HG03175 (cell line): Measurements from ENCODE around the gene MIPEP.

Source experiments
- ATAC-seq: cut with Tn5 transposase; IDR thresholded peaks from one replicate; pipeline ENCODE4 v1.9.1; 2021; ENCODE audit warnings: mild to moderate bottlenecking, moderate library complexity; ENCODE audit not compliant: unreplicated experiment

Gene MIPEP

DNA sequence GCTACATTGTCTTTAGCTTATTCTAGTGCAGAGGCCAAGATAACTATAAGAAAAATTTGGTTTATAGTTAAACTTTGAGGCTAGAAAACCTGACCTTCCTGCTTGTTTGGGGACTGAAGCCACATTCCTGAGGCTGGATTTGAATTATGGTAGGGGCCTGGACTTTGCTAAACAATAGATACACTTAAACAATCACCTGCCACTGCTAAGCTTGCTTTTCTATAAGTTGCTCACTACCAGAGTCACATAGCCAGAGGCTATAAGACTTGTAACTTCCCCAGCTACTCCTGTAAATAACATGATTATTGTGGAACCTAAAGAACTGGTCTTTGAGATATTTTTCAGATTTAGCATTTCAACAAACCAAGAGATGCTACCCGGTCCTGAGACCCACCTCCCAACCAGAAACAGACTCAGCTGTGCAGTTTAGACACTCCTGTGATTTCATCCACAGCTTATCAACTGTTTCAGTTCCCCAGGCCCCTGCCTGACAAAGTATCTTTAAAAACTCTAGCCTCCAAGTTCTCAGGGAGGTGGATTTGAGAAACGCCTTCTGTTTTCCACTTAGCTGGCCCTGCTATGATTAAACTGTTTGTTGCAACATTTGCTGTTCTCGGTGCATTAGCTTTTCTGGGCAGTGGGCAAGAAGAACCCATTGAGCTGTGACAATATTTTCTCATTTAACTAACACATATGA is 77.7 kb downstream of the MIPEP start:
- ATAC-seq: no peak

DNA sequence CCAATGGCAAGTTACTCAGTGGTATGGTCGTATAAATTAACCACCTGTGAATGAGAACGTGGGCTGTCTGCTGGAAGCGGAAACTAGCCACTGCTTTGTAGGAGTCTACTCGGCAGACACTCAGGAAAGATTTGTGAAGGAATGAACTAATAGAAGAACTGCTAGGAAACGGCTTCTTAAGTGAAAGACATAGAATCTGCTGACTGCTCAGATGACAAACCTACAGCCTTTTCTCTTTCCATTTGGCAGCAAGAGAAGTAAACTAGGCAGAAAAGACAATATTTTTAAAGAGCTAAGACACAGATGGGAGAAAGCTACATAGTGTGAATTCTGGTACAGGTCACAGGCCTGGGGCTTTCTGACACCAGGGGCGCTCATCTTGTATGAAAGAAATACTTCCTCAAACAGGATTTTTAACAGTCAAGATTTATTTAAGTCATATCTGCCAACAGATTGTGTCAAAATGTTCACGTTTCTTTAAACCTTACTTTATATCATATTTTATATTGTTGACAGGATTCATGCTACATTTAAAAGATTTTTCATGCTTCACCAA is 78.4 kb downstream of the MIPEP start:
- no peak for ATAC-seq

DNA sequence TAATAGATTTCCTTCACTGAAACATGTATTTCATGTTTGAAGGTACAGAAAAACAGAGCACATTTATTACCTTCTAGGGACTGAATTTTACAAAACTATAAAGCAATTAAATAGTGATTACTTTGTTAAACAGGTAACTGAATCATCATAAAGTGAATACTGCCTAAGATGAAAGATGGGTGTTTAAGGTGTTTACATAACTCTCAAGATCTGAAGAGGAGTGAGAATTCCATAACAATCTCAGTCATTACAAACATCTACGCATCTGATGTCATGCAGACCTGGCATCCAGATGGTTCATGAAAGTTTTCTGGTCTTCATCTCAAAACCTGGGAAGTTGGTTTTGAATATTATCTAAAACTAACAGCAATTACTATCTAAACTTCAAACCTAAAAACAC is 80.4 kb downstream of the MIPEP start:
- no peak for ATAC-seq

DNA sequence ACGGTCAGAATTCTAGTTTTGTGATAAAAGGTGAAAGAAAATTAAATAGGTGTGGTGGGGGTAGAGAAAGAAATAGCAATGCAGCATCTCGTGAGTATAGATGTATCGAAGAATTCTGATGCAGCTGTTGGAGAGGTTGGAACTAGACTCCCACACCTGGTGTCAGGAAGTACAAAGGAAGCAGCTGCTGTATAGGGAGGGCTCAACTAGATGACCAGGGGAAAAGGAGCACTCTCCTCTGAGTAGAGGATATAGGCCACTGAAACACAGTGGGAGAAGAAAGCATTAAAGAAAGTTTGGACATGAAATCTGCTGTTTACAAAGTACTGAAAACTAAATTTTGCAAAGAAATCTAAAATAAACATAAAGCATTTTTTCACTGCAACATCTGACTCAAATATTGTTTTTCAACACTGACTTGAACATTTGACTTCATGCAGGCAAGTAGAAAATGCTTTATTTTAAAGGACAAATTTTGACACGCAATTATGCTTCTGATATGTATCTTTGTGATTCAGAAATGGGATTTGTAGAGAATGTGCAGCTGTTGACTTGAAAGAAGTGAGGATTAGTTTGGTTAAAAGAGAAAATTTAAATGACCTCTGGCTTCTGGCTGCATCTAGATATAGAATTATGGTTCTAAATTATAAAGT is 82.2 kb downstream of the MIPEP start:
- peak; percentile 10 for ATAC-seq

DNA sequence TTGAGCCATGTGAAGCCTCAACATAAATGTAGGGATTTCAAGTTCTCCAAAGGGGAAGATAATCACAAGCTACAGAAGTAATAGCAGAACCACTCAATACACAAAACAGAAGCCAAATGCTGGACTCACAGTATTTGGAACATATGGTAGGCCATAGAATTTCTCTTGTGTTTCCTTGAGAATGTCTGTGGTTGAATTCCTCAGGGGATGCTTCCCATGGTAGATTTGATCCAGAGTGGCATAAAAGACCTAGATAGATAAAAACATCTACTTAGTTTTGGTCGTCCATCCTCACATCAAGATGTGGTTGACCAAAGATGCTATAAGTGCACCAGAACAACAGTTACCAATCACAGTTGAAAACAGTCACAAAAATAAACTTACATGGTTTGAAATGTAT is 83.4 kb downstream of the MIPEP start:
- ATAC-seq: no peak

DNA sequence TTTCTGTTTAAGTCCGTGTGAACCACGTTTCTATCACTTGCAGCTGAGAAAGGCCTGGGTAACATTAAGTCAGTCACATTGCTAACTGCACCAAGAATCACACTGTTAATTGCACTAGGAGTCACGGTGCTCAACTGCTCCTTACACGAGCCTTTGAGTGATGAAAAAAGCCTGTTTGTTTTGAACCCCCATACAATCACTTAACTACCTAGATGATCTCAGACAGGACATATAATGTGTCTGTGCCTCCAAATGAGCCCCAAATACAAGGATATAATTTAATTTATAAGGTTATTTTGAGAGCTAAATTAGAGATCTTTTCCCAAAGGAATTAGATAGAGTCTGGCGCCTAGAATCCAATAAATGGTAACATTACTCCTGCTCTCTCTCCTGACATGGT is 84.1 kb downstream of the MIPEP start:
- no peak for ATAC-seq

DNA sequence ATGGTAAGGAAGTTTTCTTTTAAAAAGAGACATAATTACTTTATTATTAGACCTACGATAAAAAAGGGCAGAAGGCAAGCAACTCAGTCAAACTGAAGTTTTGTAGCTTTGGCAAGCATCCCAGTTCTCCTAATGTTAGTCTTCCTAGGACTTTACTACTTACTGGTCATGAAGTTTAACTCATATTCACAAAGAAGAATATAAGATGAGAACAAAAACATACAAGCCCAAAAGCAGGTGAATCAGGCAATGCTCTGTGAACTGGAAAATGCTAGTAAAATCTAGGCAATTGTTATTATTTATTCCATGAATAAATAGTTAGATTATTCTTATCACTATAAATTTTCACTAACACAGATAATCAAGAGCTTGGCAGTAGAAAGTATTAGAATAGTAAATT is 85.0 kb downstream of the MIPEP start:
- no peak for ATAC-seq

DNA sequence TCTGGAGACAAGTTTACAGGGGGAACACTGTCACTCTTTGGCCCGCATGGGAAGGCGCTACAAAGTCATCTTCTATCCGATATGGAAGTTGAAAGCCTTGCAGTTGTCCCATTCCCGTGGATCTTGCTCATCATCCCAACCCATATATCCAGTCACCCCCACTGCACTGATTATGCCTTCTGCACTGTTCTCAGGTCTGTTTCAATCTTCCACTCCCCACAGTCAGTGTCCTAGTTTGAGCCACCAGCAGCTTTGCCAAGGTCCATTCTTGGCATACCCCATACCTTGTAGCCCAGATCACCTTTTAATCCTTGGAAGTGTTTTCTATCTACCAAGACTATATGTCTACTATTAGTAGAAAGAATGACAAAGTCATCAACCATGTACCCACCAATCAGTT is 88.1 kb downstream of the MIPEP start:
- no peak for ATAC-seq

DNA sequence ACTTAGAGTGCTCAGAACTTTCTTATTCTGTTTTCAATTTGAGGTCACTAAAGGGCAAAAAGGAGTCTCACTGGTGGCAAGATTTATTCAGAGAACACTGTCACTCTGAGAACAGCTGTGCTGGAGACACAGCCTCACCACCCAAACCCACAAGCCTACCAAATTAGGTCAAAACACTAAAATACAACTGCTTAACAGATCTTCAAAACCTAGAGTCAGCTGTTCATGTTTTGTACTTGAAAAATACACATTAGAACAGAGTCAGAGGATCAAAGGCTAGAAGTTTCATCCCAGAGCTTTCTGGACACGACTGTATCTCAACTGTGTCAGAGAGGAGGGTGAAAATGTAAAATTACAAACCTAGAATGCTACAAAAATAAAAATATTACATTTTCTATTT is 89.3 kb downstream of the MIPEP start:
- peak; percentile 93 for ATAC-seq

DNA sequence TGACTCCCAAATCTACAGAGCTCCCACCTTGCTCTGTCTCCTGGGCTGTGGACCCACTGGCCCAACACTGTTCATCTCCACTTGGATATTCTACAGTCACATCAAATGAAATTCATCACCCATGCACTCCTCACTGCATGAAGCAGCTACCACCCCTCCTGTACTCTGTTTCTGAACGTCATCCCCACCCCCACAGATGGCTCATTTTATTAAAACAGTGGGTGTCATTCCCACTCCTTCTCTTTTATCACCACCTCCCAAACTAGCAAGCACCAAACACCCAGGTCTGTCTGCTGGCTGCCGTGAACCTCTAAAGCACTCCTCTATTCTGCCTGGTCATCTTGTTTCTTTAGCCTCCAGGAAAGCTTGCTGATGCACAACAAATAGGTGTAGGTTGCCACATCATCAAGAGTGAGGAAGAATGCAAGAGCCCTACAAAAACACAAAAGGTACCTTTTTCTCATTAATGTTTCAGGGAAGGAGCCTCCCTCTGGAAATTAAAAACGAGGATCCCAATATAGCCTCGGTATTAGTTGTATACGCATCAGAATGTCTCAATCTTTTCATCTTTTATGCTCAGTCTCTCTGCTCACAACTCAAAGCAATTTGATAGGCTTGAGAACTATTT is 91.8 kb downstream of the MIPEP start:
- ATAC-seq: no peak

DNA sequence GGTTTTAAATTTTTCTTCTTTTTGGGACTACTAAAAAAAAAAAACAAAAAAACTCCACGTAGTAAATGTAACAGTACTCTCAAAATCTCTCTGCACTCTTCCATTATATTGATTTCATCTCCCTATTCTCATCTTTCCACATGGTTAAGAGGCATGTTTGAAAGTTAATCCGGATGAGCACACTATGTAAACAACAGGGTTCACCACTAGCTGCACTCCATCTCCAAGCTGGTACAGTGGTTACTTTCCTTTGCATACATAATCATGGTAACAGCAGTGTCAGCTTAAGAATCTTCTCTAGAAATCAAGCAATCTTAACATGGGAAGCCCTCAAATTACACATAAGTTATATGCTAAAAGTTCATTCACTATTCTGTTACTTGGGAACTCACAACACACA is 92.6 kb downstream of the MIPEP start:
- no peak for ATAC-seq

DNA sequence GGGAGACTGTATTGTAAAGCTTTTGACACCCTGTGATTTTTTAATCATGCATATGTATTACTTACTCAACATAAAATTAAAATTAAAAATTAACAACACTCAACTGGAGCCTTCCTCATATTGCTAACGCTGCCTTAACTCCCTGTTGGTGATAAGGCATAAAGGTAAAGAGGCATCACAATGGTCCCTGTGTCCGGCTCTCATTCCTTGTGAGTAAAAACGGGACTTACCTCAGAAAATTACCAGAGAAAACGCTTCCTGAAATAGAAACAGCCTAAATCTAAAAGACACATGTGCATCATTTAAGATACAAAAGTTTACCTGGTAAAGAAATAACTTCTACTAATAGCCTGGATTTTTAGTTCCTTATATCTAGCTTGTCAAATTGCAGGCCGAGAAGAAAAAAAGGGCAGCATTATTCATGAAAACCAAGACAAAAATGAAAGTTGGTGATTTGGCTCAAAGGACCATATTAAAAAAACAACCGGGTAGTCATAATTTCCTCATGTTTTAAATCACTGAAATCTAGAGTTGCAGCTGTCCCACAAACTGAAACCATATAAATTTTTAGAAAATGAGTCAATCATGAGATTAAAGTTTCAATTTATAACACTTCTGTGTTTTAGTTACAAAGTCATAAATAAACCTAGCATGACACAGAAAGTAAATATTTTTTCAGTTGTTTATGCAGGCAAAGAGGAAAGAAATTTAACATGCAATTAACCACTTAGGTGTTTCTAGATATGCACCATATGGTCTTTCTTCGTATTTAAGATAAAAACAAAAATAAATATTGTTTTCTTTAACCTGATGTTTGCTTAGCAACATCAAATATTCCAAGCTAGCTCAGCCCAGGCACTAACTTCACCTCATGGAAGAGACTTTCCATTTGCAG is 94.7 kb downstream of the MIPEP start:
- peak; percentile 63 for ATAC-seq

DNA sequence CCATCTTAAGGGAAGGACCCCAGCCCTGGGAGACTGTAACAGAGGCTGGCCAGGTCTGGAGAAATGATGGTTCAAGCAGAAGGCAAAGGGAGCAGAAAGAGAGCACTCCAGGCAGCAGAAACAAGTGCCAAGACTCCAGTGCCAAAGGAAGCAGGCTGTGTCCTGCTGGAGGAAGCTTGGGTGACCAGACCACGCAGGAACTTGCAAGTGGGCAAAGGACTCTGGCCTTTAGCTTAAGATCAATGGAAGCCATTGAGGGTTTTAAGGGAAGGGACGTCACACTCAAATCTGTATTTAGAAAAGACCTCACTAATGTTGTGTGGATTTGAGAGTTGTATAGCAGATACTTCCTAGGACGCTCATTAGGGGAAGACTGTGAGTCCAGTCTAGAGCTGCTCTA is 95.5 kb downstream of the MIPEP start:
- ATAC-seq: no peak

DNA sequence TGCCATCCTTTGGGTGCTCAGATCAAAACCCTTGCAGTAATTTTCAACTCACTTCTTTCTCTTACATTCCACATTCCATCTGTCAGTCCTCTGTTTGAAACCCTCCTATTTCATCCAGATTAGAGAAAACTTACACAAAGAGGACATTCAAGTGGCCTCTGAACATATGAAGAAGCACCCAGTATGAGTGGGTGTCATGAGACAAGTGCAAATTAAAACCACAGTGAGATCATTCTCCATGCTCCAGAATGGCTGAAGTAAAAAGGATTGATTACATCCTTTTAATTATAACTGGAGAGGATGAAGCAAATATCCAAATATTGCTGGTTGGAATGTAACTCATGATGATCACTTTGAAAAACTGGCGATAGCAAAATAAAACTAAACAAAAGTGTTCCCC is 96.5 kb downstream of the MIPEP start:
- no peak for ATAC-seq

DNA sequence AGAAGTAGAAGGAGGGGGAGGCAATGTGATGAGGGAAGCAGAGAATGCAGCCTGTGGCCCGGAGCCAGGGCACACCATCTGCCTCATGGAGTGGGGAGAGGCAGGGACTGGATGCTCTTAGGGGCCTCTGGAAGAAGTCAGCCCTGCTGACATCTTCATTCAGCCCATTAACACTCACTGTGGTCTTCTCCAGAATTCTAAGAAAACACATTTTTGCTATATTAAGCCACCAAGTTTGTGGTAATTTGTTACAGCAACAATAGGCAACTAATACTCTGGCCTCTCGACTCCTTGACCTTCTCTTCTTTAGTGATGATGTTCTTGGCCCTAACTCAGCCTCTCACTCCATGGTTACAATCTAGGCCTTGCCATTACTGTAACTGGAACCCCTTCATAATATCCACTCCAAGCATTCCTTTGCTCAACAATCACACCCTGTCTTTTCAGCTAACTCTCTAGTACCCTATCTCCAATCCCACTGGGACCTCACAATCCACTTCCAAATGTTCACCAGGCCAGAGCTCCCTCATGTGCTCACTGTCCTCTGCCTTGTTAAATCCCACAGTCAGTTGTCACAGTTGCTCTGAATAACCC is 98.5 kb downstream of the MIPEP start:
- ATAC-seq: no peak

DNA sequence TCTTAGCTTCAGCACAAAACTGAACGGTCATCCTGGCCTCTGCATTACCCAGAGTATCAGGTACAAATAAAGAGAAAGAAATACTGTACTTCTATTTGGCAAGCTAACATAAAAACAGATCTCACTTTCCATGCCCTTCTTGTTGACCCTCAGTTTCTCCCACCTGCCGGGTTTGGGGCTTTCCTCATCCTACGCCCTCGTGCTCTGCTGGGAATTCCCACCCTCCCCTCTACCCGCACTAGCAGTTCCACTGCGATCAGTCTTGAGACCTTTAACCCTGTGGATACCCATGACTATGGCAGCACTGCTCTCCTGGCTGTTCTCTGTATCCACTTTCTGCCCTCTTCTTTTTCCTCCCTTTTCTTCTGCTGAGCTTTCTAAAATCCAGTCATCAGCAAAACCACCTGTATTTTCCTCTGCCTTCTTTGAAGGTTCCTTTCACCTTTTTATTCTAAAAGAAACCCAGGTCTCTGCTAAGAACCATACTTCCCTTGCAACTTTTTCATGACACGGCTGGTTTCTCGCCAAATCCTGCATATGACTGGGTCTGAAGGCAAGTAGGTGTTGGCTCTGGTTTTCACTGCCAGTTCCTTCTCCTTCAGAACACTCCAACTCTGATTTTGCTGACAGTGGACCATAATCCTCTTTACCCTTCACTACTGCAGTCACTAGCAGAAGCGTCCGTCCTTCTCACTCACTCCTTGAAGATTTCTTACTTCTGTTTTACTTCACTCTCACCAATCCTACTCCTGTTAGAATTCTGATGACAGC is 99.4 kb downstream of the MIPEP start:
- ATAC-seq: no peak

DNA sequence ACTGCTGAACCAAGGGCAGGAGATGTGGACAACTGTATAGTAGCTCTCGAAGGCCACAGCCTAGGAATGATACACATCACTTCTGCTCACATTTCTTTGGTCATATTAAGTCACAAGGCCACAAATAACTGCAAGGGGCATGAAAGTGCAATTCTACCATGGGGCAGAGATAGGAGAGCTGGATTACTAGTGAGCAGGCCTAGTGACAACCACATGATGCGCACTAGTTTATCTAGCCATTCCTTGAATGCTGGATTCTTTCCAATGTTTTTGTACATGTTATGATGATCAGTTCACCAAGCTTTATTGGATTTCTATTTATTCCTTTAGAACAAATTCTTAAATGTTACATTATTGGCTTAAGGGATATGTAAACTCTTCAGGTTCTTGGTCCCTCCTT is 100.7 kb downstream of the MIPEP start:
- ATAC-seq: no peak

DNA sequence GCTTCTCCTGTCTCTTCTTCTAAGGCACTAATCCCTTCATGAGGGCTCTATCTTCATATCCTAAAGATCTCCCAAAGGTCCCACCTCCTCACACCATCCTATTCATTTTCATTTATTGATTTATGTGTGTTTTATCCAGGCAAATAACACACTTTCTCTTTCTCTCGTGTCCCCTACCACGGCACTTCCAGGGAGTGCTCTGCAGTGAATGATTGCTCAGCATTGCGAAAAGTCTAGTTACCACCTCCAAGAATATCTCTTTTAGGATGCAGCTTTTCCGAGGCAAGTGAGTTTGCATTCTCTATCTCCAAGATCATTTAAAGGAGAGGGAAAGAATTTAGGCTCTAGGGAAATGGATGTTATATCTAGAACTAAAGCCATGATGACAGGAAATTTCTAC is 101.7 kb downstream of the MIPEP start:
- ATAC-seq: no peak

DNA sequence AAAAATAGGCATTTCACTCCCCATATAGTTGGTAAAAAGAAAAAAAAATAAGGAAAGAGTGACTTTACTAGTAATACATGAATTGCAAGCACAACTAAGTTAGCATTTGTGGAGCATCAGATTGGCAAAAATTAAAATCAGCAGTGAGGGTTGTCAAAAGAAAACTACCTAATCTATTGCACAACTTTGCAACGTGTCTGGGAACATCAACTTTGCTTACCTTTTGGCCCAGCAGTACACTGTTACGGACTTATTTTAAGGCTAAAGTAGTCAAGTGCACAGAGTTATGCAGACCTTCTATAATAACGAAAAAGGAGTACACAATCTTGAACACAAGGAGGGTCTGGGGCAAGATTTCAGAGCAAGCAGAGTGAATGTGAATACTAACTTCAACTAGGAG is 102.6 kb downstream of the MIPEP start:
- no peak for ATAC-seq

DNA sequence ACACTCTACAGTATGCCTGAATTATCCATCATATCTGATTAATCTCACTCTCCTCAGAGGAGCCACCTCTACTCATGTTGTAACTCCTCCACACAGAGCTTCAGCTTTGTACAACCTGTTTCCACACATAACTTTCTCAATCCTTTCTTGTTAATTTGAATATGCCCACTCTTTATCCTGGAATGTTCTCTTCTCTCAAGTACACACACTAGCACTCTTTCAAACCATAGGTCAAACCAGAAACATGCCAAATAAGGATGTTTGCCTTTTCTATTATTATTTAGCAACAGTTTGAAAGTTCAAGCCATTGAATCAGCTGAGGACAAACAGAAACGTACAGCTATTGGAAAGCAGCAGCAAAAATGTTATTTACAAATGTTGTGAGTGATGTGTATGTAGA is 110.3 kb downstream of the MIPEP start:
- ATAC-seq: no peak
